GM12878 (cell line): ENCODE measurements around the gene URB1. TPM values are rescaled to one million over a fixed set of nuclear protein-coding genes. Genes with fewer than 3 reads are reported as not detected.

Experiments used
- ATAC-seq: fragments of 200-7000 bp; cut with Tn5 transposase; 3 replicates; pipeline ENCODE4 v1.9.1; 2020; ENCODE audit warnings: mild to moderate bottlenecking, moderate library complexity
- BruUV-seq: library from RNA; stranded (reverse); fragments of 400-500 nt; replicated peaks from 2 replicates; lab custom pipeline; 2021; lab: Mats Ljungman, UMichigan
- CTCF ChIA-PET: fragments of 300-600 bp; sonication (Branson Sonifier 250); formaldehyde crosslinking; extraction: SDS; loops from one replicate; lab custom pipeline; 2021; ENCODE audit warnings: inconsistent platforms; lab: Yijun Ruan, JAX
- POLR2A ChIA-PET: fragments of 350-600 bp; formaldehyde crosslinking; extraction: SDS; loops from one replicate; lab custom pipeline; 2021; ENCODE audit warnings: inconsistent platforms; lab: Charles Lee
- RAD21 ChIA-PET: fragments of 300-600 bp; sonication (Branson Sonifier 250); formaldehyde crosslinking; loops from one replicate; lab custom pipeline; 2023; ENCODE audit warnings: antibody characterized with exemption; ENCODE audit not compliant: unreplicated experiment; lab: Charles Lee
- SMC1A ChIA-PET: fragments of 300-600 bp; sonication (Branson Sonifier 250); formaldehyde crosslinking; loops from one replicate; lab custom pipeline; 2023; ENCODE audit not compliant: unreplicated experiment, uncharacterized antibody; lab: Charles Lee
- DNase-seq: peaks from one replicate; pipeline ENCODE4 v3.0.0-alpha.2; 2011; ENCODE audit warnings: low read depth, low spot score
- FAIRE-seq: peaks from 3 replicates; lab custom pipeline; 2011; peaks lifted over from hg19 to GRCh38; lab: Jason Lieb, UNC
- H2AFZ ChIP-seq: 2 replicates; pipeline ENCODE4 v1.6.0; 2011; ENCODE audit warnings: low read depth, low read length, control low read depth; ENCODE audit not compliant: control insufficient read depth
- H3K27ac ChIP-seq: 2 replicates; pipeline ENCODE4 v1.5.1; 2011; ENCODE audit warnings: control low read depth; ENCODE audit not compliant: control insufficient read depth, insufficient read depth
- H3K27me3 ChIP-seq, 2 experiments: replicated peaks in 1 of 2; 2 replicates each; pipeline versions ENCODE4 v1.6.0 to v1.6.1; 2011; ENCODE audit warnings: low read length in 1 of 2; ENCODE audit not compliant: control insufficient read depth in 2 of 2, insufficient read depth in 2 of 2
- H3K36me3 ChIP-seq, 2 experiments: 2 replicates each; pipeline ENCODE4 v1.5.1; 2011; ENCODE audit warnings: low read length in 1 of 2; ENCODE audit not compliant: control insufficient read depth in 2 of 2, insufficient read depth in 2 of 2
- H3K4me1 ChIP-seq: 2 replicates; pipeline ENCODE4 v1.6.1; 2011; ENCODE audit warnings: mild to moderate bottlenecking, low read length, moderate library complexity, mixed read lengths; ENCODE audit not compliant: control insufficient read depth, insufficient read depth
- H3K4me2 ChIP-seq: 2 replicates; pipeline ENCODE4 v1.6.0; 2011; ENCODE audit warnings: control low read depth; ENCODE audit not compliant: control insufficient read depth, insufficient read depth
- H3K4me3 ChIP-seq: fragments of 200-600 bp; sonication (generic); 2 replicates; pipeline ENCODE4 v1.5.1; 2016
- H3K79me2 ChIP-seq: 2 replicates; pipeline ENCODE4 v1.6.0; 2011; ENCODE audit warnings: low read length; ENCODE audit not compliant: control insufficient read depth, insufficient read depth
- H3K9ac ChIP-seq: 2 replicates; pipeline ENCODE4 v1.8.0; 2011; ENCODE audit warnings: low read length, control low read depth, mixed read lengths; ENCODE audit not compliant: control insufficient read depth, insufficient read depth
- H3K9me3 ChIP-seq: replicated peaks from 3 replicates; pipeline ENCODE4 v1.5.1; 2011; ENCODE audit warnings: mild to moderate bottlenecking, low read length; ENCODE audit not compliant: control insufficient read depth, insufficient read depth
- H4K20me1 ChIP-seq: 2 replicates; pipeline ENCODE4 v1.6.0; 2011; ENCODE audit not compliant: control insufficient read depth, insufficient read depth
- BMI1 ChIP-seq: fragments of 450-650 bp; IDR thresholded peaks from 2 replicates; pipeline ENCODE4 v1.6.1; 2016; ENCODE audit warnings: mild to moderate bottlenecking, moderate library complexity, borderline replicate concordance
- CEBPB ChIP-seq, 2 experiments: fragments of 150-350 bp in 1 of 2; IDR thresholded peaks; 2 replicates each; pipeline ENCODE4 v1.6.1; 2012 to 2014; ENCODE audit warnings: low read depth in 2 of 2, low read length in 2 of 2, borderline replicate concordance in 1 of 2, inconsistent platforms in 1 of 2
- HDGF ChIP-seq: fragments of 450-650 bp; IDR thresholded peaks from 2 replicates; pipeline ENCODE4 v1.6.1; 2016; ENCODE audit warnings: antibody characterized with exemption
- IKZF2 ChIP-seq, 2 experiments: fragments of 450-650 bp; IDR thresholded peaks; 2 replicates each; pipeline ENCODE4 v1.6.1; 2017; ENCODE audit warnings: mild to moderate bottlenecking in 2 of 2, moderate library complexity in 2 of 2
- KLF5 ChIP-seq: fragments of 450-650 bp; IDR thresholded peaks from 2 replicates; pipeline ENCODE4 v1.6.1; 2014; ENCODE audit warnings: mild to moderate bottlenecking; ENCODE audit not compliant: partially characterized antibody
- NBN ChIP-seq: fragments of 450-650 bp; IDR thresholded peaks from 2 replicates; pipeline ENCODE4 v1.6.1; 2016
- NFIC ChIP-seq: IDR thresholded peaks from 2 replicates; pipeline ENCODE4 v1.6.1; 2012; ENCODE audit warnings: low read depth, mild to moderate bottlenecking, inconsistent platforms, low read length, moderate library complexity
- NR2F1 ChIP-seq: fragments of 450-650 bp; conservative IDR thresholded peaks from 2 replicates; pipeline ENCODE4 v1.6.1; 2017; ENCODE audit warnings: mild to moderate bottlenecking
- RUNX3 ChIP-seq: IDR thresholded peaks from 2 replicates; pipeline ENCODE4 v1.6.1; 2012; ENCODE audit warnings: low read length, inconsistent platforms
- ZNF24 ChIP-seq: fragments of 450-650 bp; IDR thresholded peaks from 2 replicates; pipeline ENCODE4 v1.6.1; 2017; ENCODE audit warnings: antibody characterized with exemption, mild to moderate bottlenecking
- ZNF274 ChIP-seq: IDR thresholded peaks from one replicate; pipeline ENCODE4 v1.8.0; 2011; ENCODE audit not compliant: insufficient read length, insufficient read depth
- ZNF622 ChIP-seq: fragments of 450-650 bp; IDR thresholded peaks from 2 replicates; pipeline ENCODE4 v1.6.1; 2017; ENCODE audit warnings: mild to moderate bottlenecking, inconsistent platforms
- WGBS: methylation state at CpG from one replicate; pipeline ENCODE4 v1.1.6; 2016; ENCODE audit warnings: low lambda C conversion rate; ENCODE audit not compliant: insufficient replicate concordance, insufficient coverage; ENCODE audit errors: missing lambda C conversion rate; 5-methylcytosine and 5-hydroxymethylcytosine counted together
- in situ Hi-C: fragments of 300-500 bp; cut with MboI; formaldehyde crosslinking; loops from 9 replicates; pipeline ENCODE4 v1.14.3; 2018; ENCODE audit warnings: mixed read lengths
- intact Hi-C: fragments of 100-400 bp; cut with micrococcal nuclease; formaldehyde crosslinking; loops from one replicate; pipeline ENCODE4 v1.14.2; 2022; ENCODE audit not compliant: unreplicated experiment
- polyA plus RNA-seq, 11 experiments: library from polyadenylated mRNA; depleted of rRNA in 4 of 11; unstranded in 6 of 11; stranded (reverse) in 5 of 11; fragments of >200 nt; fragmentation: Nextera tagmentation in 4 of 11; fragmentation: Illumina TruSeq in 1 of 11; extraction: Ambion mirVana in 4 of 11; extraction: Trizol in 1 of 11; gene quantifications; 1 replicate in 1 of 11; 2 replicates in 10 of 11; pipeline versions ENCODE4 v1.2.1 to v1.2.3, GENCODE V29; 2011 to 2016; ENCODE audit warnings: inconsistent platforms in 2 of 11, missing spikeins in 2 of 11, low read depth in 1 of 11
- total RNA-seq, 4 experiments: library from RNA; depleted of rRNA in 3 of 4; stranded (reverse); fragments of >200 nt in 3 of 4; fragmentation: Illumina TruSeq in 1 of 4; extraction: Trizol in 1 of 4; gene quantifications; 2 replicates each; pipeline versions ENCODE4 v1.2.1 to v1.2.3, GENCODE V29; 2013 to 2021
- TF ChIP-seq, protein P1 (sequence below): fragments of 450-650 bp; IDR thresholded peaks from 2 replicates; pipeline ENCODE4 v1.6.1; 2016; ENCODE audit warnings: mild to moderate bottlenecking
- TF ChIP-seq, protein P2 (sequence below): fragments of 450-650 bp; IDR thresholded peaks from 2 replicates; pipeline ENCODE4 v1.6.1; 2017; ENCODE audit warnings: mild to moderate bottlenecking, low read depth, inconsistent platforms; ENCODE audit not compliant: poor library complexity, severe bottlenecking
- TF ChIP-seq, protein P3 (sequence below), 3 experiments: IDR thresholded peaks in 2 of 3; conservative IDR thresholded peaks in 1 of 3; 2 replicates each; pipeline ENCODE4 v1.5.1; 2011; ENCODE audit warnings: low read depth in 3 of 3, low read length in 3 of 3, mild to moderate bottlenecking in 3 of 3, control low read depth in 2 of 3, moderate library complexity in 2 of 3, inconsistent platforms in 1 of 3, mixed read lengths in 1 of 3; ENCODE audit not compliant: control insufficient read depth in 2 of 3, insufficient read depth in 1 of 3; ENCODE audit errors: extremely low read depth in 1 of 3
- TF ChIP-seq, protein P4 (sequence below): fragments of 450-650 bp; IDR thresholded peaks from 2 replicates; pipeline ENCODE4 v1.6.1; 2017; ENCODE audit warnings: mild to moderate bottlenecking
- TF ChIP-seq, protein P5 (sequence below): IDR thresholded peaks from 2 replicates; pipeline ENCODE4 v1.6.1; 2011; ENCODE audit warnings: low read depth, low read length, improper control_type of control experiment, borderline replicate concordance

Gene URB1
- total and polyA plus RNA-seq, 10 of the 15 experiments (the other 5 are each of a cell fraction or from before 2014, with no cell fraction given), result 0.56 to 23.2 (median 8.9) TPM

DNA sequence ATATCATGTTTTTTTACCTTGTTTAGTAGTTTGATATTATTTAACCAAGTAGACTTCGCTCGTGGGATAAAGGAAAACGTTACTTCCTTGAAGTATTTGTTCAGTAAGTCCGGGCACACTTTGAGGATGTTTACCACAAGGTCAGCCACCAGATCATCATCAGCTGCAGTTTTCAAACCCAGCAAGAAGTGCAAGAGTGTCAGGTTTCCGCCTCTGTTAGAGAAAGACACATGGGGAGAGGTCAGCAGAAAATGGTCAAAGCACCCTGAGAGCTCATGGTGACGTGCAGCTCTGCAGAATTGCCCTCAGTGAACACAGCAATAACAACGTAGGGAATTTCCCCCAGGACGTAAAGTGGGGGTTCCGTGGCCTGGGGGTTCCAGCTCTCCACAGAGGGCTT is 24.4 kb downstream of the URB1 start:
- SMC1A ChIA-PET, result interaction anchor here (0.5 kb wide), 1 partner anchor 305 kb away, joined by 3 read pairs; no protein-coding TSS in a partner anchor
- no TSS peak for BruUV-seq
- ATAC-seq, result no peak
- H3K9me3 ChIP-seq, result no peaks in the 10 kb centered on the region
- no peak overlapping the region for H2AFZ ChIP-seq
- in situ Hi-C loops, result no loop called here
- no peak for DNase-seq
- H3K36me3 ChIP-seq, result peaks cover 31 to 34% of the 10 kb centered on the region in 2 experiments
- FAIRE-seq, result no peak
- no peak overlapping the region for H3K27ac ChIP-seq
- CTCF ChIA-PET, result no interaction called here
- intact Hi-C loops, result no loop called here
- H3K9ac ChIP-seq, result no peak overlapping the region
- POLR2A ChIA-PET, result no interaction called here
- no peaks in the 10 kb centered on the region for H4K20me1 ChIP-seq
- no peak overlapping the region for H3K4me2 ChIP-seq
- H3K79me2 ChIP-seq, result no peaks in the 10 kb centered on the region
- RAD21 ChIA-PET, result no interaction called here
- no peak overlapping the region for H3K4me3 ChIP-seq
- H3K27me3 ChIP-seq, result no peaks in the 10 kb centered on the region
- WGBS, result 74% methylated on average over 9 of the region's 9 CpGs
- H3K4me1 ChIP-seq, result no peaks in the 10 kb centered on the region
- TF ChIP-seq BMI1 (no peak), NBN (no peak), ZNF274 (no peak), ZNF24 (no peak), HDGF (no peak), RUNX3 (no peak), NFIC (no peak), KLF5 (no peak), NR2F1 (no peak), IKZF2 (IDR thresholded peaks at IDR 0.05) (no peak), CEBPB (IDR thresholded peaks at IDR 0.05; ENCODE audit: borderline replicate concordance in 1 of 2, low read depth in 2 of 2, low read length in 2 of 2) (no peak), ZNF622 (no peak)
- TF ChIP-seq, protein P1, sequence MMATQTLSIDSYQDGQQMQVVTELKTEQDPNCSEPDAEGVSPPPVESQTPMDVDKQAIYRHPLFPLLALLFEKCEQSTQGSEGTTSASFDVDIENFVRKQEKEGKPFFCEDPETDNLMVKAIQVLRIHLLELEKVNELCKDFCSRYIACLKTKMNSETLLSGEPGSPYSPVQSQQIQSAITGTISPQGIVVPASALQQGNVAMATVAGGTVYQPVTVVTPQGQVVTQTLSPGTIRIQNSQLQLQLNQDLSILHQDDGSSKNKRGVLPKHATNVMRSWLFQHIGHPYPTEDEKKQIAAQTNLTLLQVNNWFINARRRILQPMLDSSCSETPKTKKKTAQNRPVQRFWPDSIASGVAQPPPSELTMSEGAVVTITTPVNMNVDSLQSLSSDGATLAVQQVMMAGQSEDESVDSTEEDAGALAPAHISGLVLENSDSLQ, result no peak
- TF ChIP-seq, protein P2, sequence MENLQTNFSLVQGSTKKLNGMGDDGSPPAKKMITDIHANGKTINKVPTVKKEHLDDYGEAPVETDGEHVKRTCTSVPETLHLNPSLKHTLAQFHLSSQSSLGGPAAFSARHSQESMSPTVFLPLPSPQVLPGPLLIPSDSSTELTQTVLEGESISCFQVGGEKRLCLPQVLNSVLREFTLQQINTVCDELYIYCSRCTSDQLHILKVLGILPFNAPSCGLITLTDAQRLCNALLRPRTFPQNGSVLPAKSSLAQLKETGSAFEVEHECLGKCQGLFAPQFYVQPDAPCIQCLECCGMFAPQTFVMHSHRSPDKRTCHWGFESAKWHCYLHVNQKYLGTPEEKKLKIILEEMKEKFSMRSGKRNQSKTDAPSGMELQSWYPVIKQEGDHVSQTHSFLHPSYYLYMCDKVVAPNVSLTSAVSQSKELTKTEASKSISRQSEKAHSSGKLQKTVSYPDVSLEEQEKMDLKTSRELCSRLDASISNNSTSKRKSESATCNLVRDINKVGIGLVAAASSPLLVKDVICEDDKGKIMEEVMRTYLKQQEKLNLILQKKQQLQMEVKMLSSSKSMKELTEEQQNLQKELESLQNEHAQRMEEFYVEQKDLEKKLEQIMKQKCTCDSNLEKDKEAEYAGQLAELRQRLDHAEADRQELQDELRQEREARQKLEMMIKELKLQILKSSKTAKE, result no peak
- TF ChIP-seq, protein P3, sequence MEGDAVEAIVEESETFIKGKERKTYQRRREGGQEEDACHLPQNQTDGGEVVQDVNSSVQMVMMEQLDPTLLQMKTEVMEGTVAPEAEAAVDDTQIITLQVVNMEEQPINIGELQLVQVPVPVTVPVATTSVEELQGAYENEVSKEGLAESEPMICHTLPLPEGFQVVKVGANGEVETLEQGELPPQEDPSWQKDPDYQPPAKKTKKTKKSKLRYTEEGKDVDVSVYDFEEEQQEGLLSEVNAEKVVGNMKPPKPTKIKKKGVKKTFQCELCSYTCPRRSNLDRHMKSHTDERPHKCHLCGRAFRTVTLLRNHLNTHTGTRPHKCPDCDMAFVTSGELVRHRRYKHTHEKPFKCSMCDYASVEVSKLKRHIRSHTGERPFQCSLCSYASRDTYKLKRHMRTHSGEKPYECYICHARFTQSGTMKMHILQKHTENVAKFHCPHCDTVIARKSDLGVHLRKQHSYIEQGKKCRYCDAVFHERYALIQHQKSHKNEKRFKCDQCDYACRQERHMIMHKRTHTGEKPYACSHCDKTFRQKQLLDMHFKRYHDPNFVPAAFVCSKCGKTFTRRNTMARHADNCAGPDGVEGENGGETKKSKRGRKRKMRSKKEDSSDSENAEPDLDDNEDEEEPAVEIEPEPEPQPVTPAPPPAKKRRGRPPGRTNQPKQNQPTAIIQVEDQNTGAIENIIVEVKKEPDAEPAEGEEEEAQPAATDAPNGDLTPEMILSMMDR (IDR thresholded peaks at IDR 0.05 in 2 of 3, conservative IDR thresholded peaks at IDR 0.05 in 1 of 3; ENCODE audit: control insufficient read depth in 2 of 3, extremely low read depth in 1 of 3, insufficient read depth in 1 of 3, low read depth in 3 of 3, low read length in 3 of 3), result no peak
- TF ChIP-seq, protein P4, sequence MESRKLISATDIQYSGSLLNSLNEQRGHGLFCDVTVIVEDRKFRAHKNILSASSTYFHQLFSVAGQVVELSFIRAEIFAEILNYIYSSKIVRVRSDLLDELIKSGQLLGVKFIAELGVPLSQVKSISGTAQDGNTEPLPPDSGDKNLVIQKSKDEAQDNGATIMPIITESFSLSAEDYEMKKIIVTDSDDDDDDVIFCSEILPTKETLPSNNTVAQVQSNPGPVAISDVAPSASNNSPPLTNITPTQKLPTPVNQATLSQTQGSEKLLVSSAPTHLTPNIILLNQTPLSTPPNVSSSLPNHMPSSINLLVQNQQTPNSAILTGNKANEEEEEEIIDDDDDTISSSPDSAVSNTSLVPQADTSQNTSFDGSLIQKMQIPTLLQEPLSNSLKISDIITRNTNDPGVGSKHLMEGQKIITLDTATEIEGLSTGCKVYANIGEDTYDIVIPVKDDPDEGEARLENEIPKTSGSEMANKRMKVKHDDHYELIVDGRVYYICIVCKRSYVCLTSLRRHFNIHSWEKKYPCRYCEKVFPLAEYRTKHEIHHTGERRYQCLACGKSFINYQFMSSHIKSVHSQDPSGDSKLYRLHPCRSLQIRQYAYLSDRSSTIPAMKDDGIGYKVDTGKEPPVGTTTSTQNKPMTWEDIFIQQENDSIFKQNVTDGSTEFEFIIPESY, result no peak
- TF ChIP-seq, protein P5, sequence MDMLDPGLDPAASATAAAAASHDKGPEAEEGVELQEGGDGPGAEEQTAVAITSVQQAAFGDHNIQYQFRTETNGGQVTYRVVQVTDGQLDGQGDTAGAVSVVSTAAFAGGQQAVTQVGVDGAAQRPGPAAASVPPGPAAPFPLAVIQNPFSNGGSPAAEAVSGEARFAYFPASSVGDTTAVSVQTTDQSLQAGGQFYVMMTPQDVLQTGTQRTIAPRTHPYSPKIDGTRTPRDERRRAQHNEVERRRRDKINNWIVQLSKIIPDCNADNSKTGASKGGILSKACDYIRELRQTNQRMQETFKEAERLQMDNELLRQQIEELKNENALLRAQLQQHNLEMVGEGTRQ, result no peak
